Effector memory CD8-positive, alpha-beta T cell (primary cell): ENCODE results near the gene HPN.
"Not testable (repeated sequence)": the region's sequence is repeated elsewhere in the genome, so short reads cannot be mapped to it uniquely, and the experiment has no call there.

Source experiments
- ATAC-seq: fragments of 150-1000 bp; cut with Tn5 transposase; replicated peaks from 2 replicates; pipeline ENCODE4 v1.10.0; 2021; ENCODE audit warnings: mild to moderate bottlenecking, moderate library complexity
- DNase-seq, 3 experiments: peaks; one replicate each; pipeline ENCODE4 v3.0.0; 2021
- H3K27ac Mint-ChIP-seq, 2 donors: one replicate each; pipeline ENCODE4 v1.8.0; 2022; ENCODE audit warnings: mild to moderate bottlenecking in 2 of 2, mixed read lengths in 2 of 2, moderate library complexity in 2 of 2
- H3K27me3 Mint-ChIP-seq, 2 donors: one replicate each; pipeline ENCODE4 v1.8.0; 2022; ENCODE audit warnings: mixed read lengths in 2 of 2
- H3K36me3 Mint-ChIP-seq: one replicate; pipeline ENCODE4 v1.8.0; 2022; ENCODE audit warnings: mild to moderate bottlenecking, moderate library complexity, mixed read lengths; ENCODE audit not compliant: insufficient read depth
- H3K4me1 Mint-ChIP-seq, 2 donors: one replicate each; pipeline ENCODE4 v1.8.0; 2022; ENCODE audit warnings: low read depth in 2 of 2, mixed read lengths in 2 of 2
- H3K4me3 Mint-ChIP-seq, 2 donors: one replicate each; pipeline ENCODE4 v1.8.0; 2022; ENCODE audit warnings: mild to moderate bottlenecking in 2 of 2, mixed read lengths in 2 of 2, moderate library complexity in 2 of 2
- H3K9me3 Mint-ChIP-seq, 2 donors: one replicate each; pipeline ENCODE4 v1.8.0; 2022; ENCODE audit warnings: mixed read lengths in 2 of 2

Gene HPN

GRCh38 chr19:35002037-35002535 is 39.4 kb upstream of the HPN start:
- Mint-ChIP-seq H3K4me1 (peaks cover 65 to 67% of the 10 kb centered on the region in 2 donors), H3K36me3 (peaks cover 32% of the 10 kb centered on the region), H3K27me3 (no peaks in the 10 kb centered on the region), H3K4me3 (peak overlapping the region; percentile 90 to 92), H3K27ac (peak overlapping the region; percentile 93 to 95), H3K9me3 (no peaks in the 10 kb centered on the region)
- ATAC-seq (no peak), DNase-seq (no peak)

GRCh38 chr19:35004517-35005255 is 36.8 kb upstream of the HPN start:
- ATAC-seq = no peak
- peaks cover 50 to 54% of the 10 kb centered on the region in 2 donors for H3K4me1 Mint-ChIP-seq
- H3K9me3 Mint-ChIP-seq = no peaks in the 10 kb centered on the region
- H3K4me3 Mint-ChIP-seq = peak overlapping the region in 1 of 2 donors; percentile 90
- H3K27ac Mint-ChIP-seq = peak overlapping the region; percentile 49 to 93
- DNase-seq = no peak
- peaks cover 44% of the 10 kb centered on the region for H3K36me3 Mint-ChIP-seq
- no peaks in the 10 kb centered on the region for H3K27me3 Mint-ChIP-seq

GRCh38 chr19:35005256-35005977 is 36.1 kb upstream of the HPN start:
- no peak for ATAC-seq
- H3K27me3 Mint-ChIP-seq = no peaks in the 10 kb centered on the region
- H3K9me3 Mint-ChIP-seq = no peaks in the 10 kb centered on the region
- peaks cover 46% of the 10 kb centered on the region for H3K36me3 Mint-ChIP-seq
- no peak for DNase-seq
- H3K4me1 Mint-ChIP-seq = peaks cover 49 to 60% of the 10 kb centered on the region in 2 donors
- peak overlapping the region in 1 of 2 donors; percentile 93 for H3K27ac Mint-ChIP-seq
- no peak overlapping the region for H3K4me3 Mint-ChIP-seq

- not testable (repeated sequence) for H3K27me3 Mint-ChIP-seq, H3K9me3 Mint-ChIP-seq, DNase-seq, ATAC-seq, H3K4me3 Mint-ChIP-seq
- peaks cover 50 to 63% of the 10 kb centered on the region in 2 donors for H3K4me1 Mint-ChIP-seq
- peaks cover 50% of the 10 kb centered on the region for H3K36me3 Mint-ChIP-seq
- peak overlapping the region in 1 of 2 donors; percentile 81 for H3K27ac Mint-ChIP-seq
Measured at GRCh38 chr19:35006007-35006341, 35.5 kb upstream of the HPN start.

- Mint-ChIP-seq H3K4me3 (no peak overlapping the region), H3K9me3 (no peaks in the 10 kb centered on the region), H3K27me3 (no peaks in the 10 kb centered on the region), H3K4me1 (peaks cover 50 to 63% of the 10 kb centered on the region in 2 donors), H3K27ac (peak overlapping the region; percentile 39 to 81), H3K36me3 (peaks cover 50% of the 10 kb centered on the region)
- DNase-seq (no peak), ATAC-seq (no peak)
Measured at GRCh38 chr19:35006342-35006998, 35.1 kb upstream of the HPN start.

GRCh38 chr19:35006999-35007365 is 34.5 kb upstream of the HPN start:
- DNase-seq (no peak), ATAC-seq (no peak)
- no peak overlapping the region for H3K4me3 Mint-ChIP-seq
- H3K27me3 Mint-ChIP-seq = no peaks in the 10 kb centered on the region
- H3K36me3 Mint-ChIP-seq = peaks cover 52% of the 10 kb centered on the region
- H3K27ac Mint-ChIP-seq = peak overlapping the region; percentile 39 to 81
- H3K9me3 Mint-ChIP-seq = no peaks in the 10 kb centered on the region
- H3K4me1 Mint-ChIP-seq = peaks cover 49 to 63% of the 10 kb centered on the region in 2 donors

GRCh38 chr19:35007427-35007826 is 34.1 kb upstream of the HPN start:
- H3K9me3 Mint-ChIP-seq = not testable (repeated sequence)
- peak overlapping the region; percentile 39 to 81 for H3K27ac Mint-ChIP-seq

GRCh38 chr19:35008891-35009341 is 32.6 kb upstream of the HPN start:
- H3K36me3 Mint-ChIP-seq = peaks cover 66% of the 10 kb centered on the region
- peak overlapping the region in 1 of 2 donors; percentile 96 for H3K27ac Mint-ChIP-seq
- no peaks in the 10 kb centered on the region for H3K9me3 Mint-ChIP-seq
- no peak overlapping the region for H3K4me3 Mint-ChIP-seq
- H3K27me3 Mint-ChIP-seq = no peaks in the 10 kb centered on the region
- DNase-seq = no peak
- H3K4me1 Mint-ChIP-seq = peaks cover 49 to 63% of the 10 kb centered on the region in 2 donors
- ATAC-seq = no peak

More at GRCh38 chr19:35007427-35007826, 34.1 kb upstream of the HPN start:
- Mint-ChIP-seq H3K36me3 (peaks cover 54% of the 10 kb centered on the region), H3K4me1 (peaks cover 49 to 63% of the 10 kb centered on the region in 2 donors)
- not testable (repeated sequence) for H3K4me3 Mint-ChIP-seq, ATAC-seq, DNase-seq, H3K27me3 Mint-ChIP-seq

GRCh38 chr19:35009424-35010415 is 31.8 kb upstream of the HPN start:
- no peaks in the 10 kb centered on the region for H3K9me3 Mint-ChIP-seq
- ATAC-seq = no peak
- H3K4me1 Mint-ChIP-seq = peaks cover 52 to 65% of the 10 kb centered on the region in 2 donors
- peaks cover 70% of the 10 kb centered on the region for H3K36me3 Mint-ChIP-seq
- no peak for DNase-seq
- peak overlapping the region in 1 of 2 donors; percentile 82 for H3K4me3 Mint-ChIP-seq
- H3K27ac Mint-ChIP-seq = peak overlapping the region; percentile 35 to 96
- no peaks in the 10 kb centered on the region for H3K27me3 Mint-ChIP-seq

- DNase-seq (peak; percentile 43 to 50 (median 46)), ATAC-seq (peak; percentile 40)
- H3K36me3 Mint-ChIP-seq = peaks cover 83% of the 10 kb centered on the region
- peak overlapping the region; percentile 75 to 82 for H3K4me3 Mint-ChIP-seq
- no peaks in the 10 kb centered on the region for H3K9me3 Mint-ChIP-seq
- H3K4me1 Mint-ChIP-seq = peaks cover 57 to 68% of the 10 kb centered on the region in 2 donors
- peak overlapping the region; percentile 95 to 96 for H3K27ac Mint-ChIP-seq
- no peaks in the 10 kb centered on the region for H3K27me3 Mint-ChIP-seq
Measured at GRCh38 chr19:35011091-35011689, 30.3 kb upstream of the HPN start.

- Mint-ChIP-seq H3K27ac (peak overlapping the region; percentile 95 to 96), H3K4me1 (peaks cover 51 to 62% of the 10 kb centered on the region in 2 donors), H3K27me3 (no peaks in the 10 kb centered on the region), H3K36me3 (peaks cover 92% of the 10 kb centered on the region), H3K4me3 (peak overlapping the region; percentile 75 to 82), H3K9me3 (no peaks in the 10 kb centered on the region)
- ATAC-seq (peak; percentile 62), DNase-seq (peak in 2 of 3 experiments; percentile 37 to 43)
Measured at GRCh38 chr19:35011737-35012682, 29.5 kb upstream of the HPN start.
